H1 (cell line): ENCODE results near the gene PANX1. TPM values are rescaled to one million over a fixed set of nuclear protein-coding genes. Genes with fewer than 3 reads are reported as not detected.

Experiments used
- CTCF ChIA-PET: fragments of 300-600 bp; sonication (Branson Sonifier 250); formaldehyde crosslinking; loops from one replicate; lab custom pipeline; 2021; ENCODE audit not compliant: partially characterized antibody; lab: Charles Lee
- POLR2A ChIA-PET: fragments of 300-600 bp; sonication (Branson Sonifier 250); formaldehyde crosslinking; loops from one replicate; lab custom pipeline; 2021; ENCODE audit warnings: inconsistent platforms; ENCODE audit not compliant: partially characterized antibody; lab: Charles Lee
- DNase-seq, 2 experiments: peaks; one replicate each; pipeline versions ENCODE4 v3.0.0 to v3.0.0-alpha.2; 2010 to 2022; ENCODE audit warnings: low spot score in 2 of 2, low read depth in 1 of 2, mixed read lengths in 1 of 2
- FAIRE-seq: peaks from 2 replicates; lab custom pipeline; 2011; peaks lifted over from hg19 to GRCh38; lab: Jason Lieb, UNC
- H2AFZ ChIP-seq: 2 replicates; pipeline ENCODE4 v1.8.1; 2012; ENCODE audit warnings: low read length, inconsistent platforms
- H2AK5ac ChIP-seq: 2 replicates; pipeline ENCODE4 v1.6.1; 2013; ENCODE audit warnings: low read depth, low read length
- H2BK120ac ChIP-seq: replicated peaks from 2 replicates; pipeline ENCODE3; 2013; ENCODE audit warnings: low read depth, low read length, inconsistent platforms
- H2BK12ac ChIP-seq: 2 replicates; pipeline ENCODE4 v1.6.1; 2013; ENCODE audit warnings: low read depth, low read length
- H2BK15ac ChIP-seq: 2 replicates; pipeline ENCODE4 v1.6.1; 2013; ENCODE audit warnings: low read length
- H2BK20ac ChIP-seq: 2 replicates; pipeline ENCODE4 v1.6.1; 2013; ENCODE audit warnings: low read length
- H2BK5ac ChIP-seq: 2 replicates; pipeline ENCODE4 v1.6.1; 2013; ENCODE audit warnings: low read depth, low read length
- H3K14ac ChIP-seq: 2 replicates; pipeline ENCODE4 v1.6.1; 2013; ENCODE audit warnings: inconsistent platforms; ENCODE audit not compliant: insufficient read length
- H3K18ac ChIP-seq: 2 replicates; pipeline ENCODE4 v1.6.1; 2013; ENCODE audit warnings: low read length; ENCODE audit errors: extremely low read depth
- H3K23ac ChIP-seq: 2 replicates; pipeline ENCODE4 v1.6.1; 2013; ENCODE audit warnings: inconsistent platforms; ENCODE audit not compliant: insufficient read length
- H3K23me2 ChIP-seq: 2 replicates; pipeline ENCODE4 v1.6.1; 2013; ENCODE audit warnings: low read depth, low read length
- H3K27ac ChIP-seq: 2 replicates; pipeline ENCODE4 v1.6.1; 2011; ENCODE audit warnings: low read depth, low read length, inconsistent platforms
- H3K27me3 ChIP-seq, 4 experiments: replicated peaks in 1 of 4; 1 replicate in 1 of 4; 2 replicates in 3 of 4; pipeline versions ENCODE4 v1.6.1 to v1.8.1; 2011 to 2013; ENCODE audit warnings: low read length in 3 of 4, mild to moderate bottlenecking in 3 of 4, inconsistent platforms in 2 of 4, mixed read lengths in 2 of 4, moderate library complexity in 1 of 4; ENCODE audit not compliant: control insufficient read depth in 3 of 4, insufficient read depth in 3 of 4; ENCODE audit errors: extremely low read depth in 1 of 4
- H3K36me3 ChIP-seq, 4 experiments: 2 replicates each; pipeline versions ENCODE4 v1.6.1 to v1.8.1; 2011 to 2013; ENCODE audit warnings: mild to moderate bottlenecking in 4 of 4, low read length in 3 of 4, moderate library complexity in 2 of 4, control low read depth in 1 of 4, inconsistent platforms in 1 of 4; ENCODE audit not compliant: insufficient read depth in 4 of 4, control insufficient read depth in 2 of 4
- H3K4ac ChIP-seq: replicated peaks from 2 replicates; pipeline ENCODE3; 2013; ENCODE audit warnings: low read length, low read depth, mixed read lengths, inconsistent platforms; ENCODE audit not compliant: insufficient read length
- H3K4me1 ChIP-seq, 4 experiments: replicated peaks in 1 of 4; 1 replicate in 1 of 4; 2 replicates in 3 of 4; pipeline versions ENCODE4 v1.6.1 to v1.8.1; 2011 to 2013; ENCODE audit warnings: low read length in 3 of 4, inconsistent platforms in 2 of 4, mixed read lengths in 1 of 4; ENCODE audit not compliant: insufficient read depth in 4 of 4, control insufficient read depth in 3 of 4
- H3K4me2 ChIP-seq, 2 experiments: 2 replicates each; pipeline versions ENCODE4 v1.6.1 to v1.8.1; 2011 to 2013; ENCODE audit warnings: low read depth in 2 of 2, low read length in 2 of 2, control low read depth in 1 of 2, inconsistent platforms in 1 of 2, mild to moderate bottlenecking in 1 of 2; ENCODE audit not compliant: insufficient read depth in 1 of 2
- H3K4me3 ChIP-seq, 4 experiments: fragments of 200-600, 300-600 bp in 1 of 4; sonication (generic), shearing (Covaris generic), sonication (Bioruptor Twin) in 1 of 4; 2 replicates each; pipeline versions ENCODE4 v1.5.1 to v1.8.1; 2011 to 2016; ENCODE audit warnings: low read length in 4 of 4, low read depth in 3 of 4, control low read depth in 2 of 4, inconsistent platforms in 2 of 4, mild to moderate bottlenecking in 2 of 4, mixed read lengths in 1 of 4, moderate library complexity in 1 of 4; ENCODE audit not compliant: insufficient read depth in 2 of 4; ENCODE audit errors: extremely low read depth in 1 of 4
- H3K56ac ChIP-seq: replicated peaks from 2 replicates; pipeline ENCODE3; 2013; ENCODE audit warnings: low read depth, mild to moderate bottlenecking, mixed read lengths, low read length, inconsistent platforms; ENCODE audit not compliant: insufficient read length
- H3K79me1 ChIP-seq: 2 replicates; pipeline ENCODE4 v1.6.1; 2013; ENCODE audit warnings: low read depth, low read length, control low read depth
- H3K79me2 ChIP-seq, 2 experiments: 2 replicates each; pipeline versions ENCODE4 v1.6.1 to v1.8.1; 2012 to 2013; ENCODE audit warnings: low read length in 2 of 2, mild to moderate bottlenecking in 2 of 2, inconsistent platforms in 1 of 2; ENCODE audit not compliant: insufficient read depth in 2 of 2, control insufficient read depth in 1 of 2
- H3K9ac ChIP-seq, 4 experiments: replicated peaks in 1 of 4; 1 replicate in 1 of 4; 2 replicates in 3 of 4; pipeline versions ENCODE4 v1.6.1 to v1.8.1; 2011 to 2013; ENCODE audit warnings: low read depth in 3 of 4, low read length in 3 of 4, control low read depth in 2 of 4, mild to moderate bottlenecking in 2 of 4, moderate library complexity in 2 of 4, inconsistent platforms in 1 of 4; ENCODE audit errors: extremely low read depth in 1 of 4
- H3K9me3 ChIP-seq, 2 experiments: 2 replicates each; pipeline versions ENCODE4 v1.6.1 to v1.8.1; 2012 to 2013; ENCODE audit warnings: mild to moderate bottlenecking in 2 of 2, moderate library complexity in 2 of 2, control low read depth in 1 of 2, inconsistent platforms in 1 of 2, low read depth in 1 of 2, low read length in 1 of 2, mixed read lengths in 1 of 2; ENCODE audit not compliant: insufficient read depth in 2 of 2
- H4K20me1 ChIP-seq, 2 experiments: replicated peaks in 1 of 2; 2 replicates each; pipeline versions ENCODE3 to v1.8.1; 2011 to 2013; ENCODE audit warnings: inconsistent platforms in 2 of 2, low read length in 2 of 2, mild to moderate bottlenecking in 1 of 2; ENCODE audit not compliant: insufficient read depth in 2 of 2, control insufficient read depth in 1 of 2
- H4K5ac ChIP-seq: 2 replicates; pipeline ENCODE4 v1.6.1; 2013; ENCODE audit warnings: low read length, low read depth, mixed read lengths, inconsistent platforms; ENCODE audit not compliant: insufficient read length
- H4K8ac ChIP-seq: 2 replicates; pipeline ENCODE4 v1.8.0; 2013; ENCODE audit warnings: mild to moderate bottlenecking, moderate library complexity, low read length, inconsistent platforms; ENCODE audit not compliant: insufficient read depth; ENCODE audit errors: extremely low read depth
- H4K91ac ChIP-seq: replicated peaks from 2 replicates; pipeline ENCODE3; 2013; ENCODE audit warnings: low read length, mixed read lengths, inconsistent platforms; ENCODE audit not compliant: insufficient read length
- CBX8 ChIP-seq: fragments of 300-800, 300-1000 bp; sonication (generic); IDR thresholded peaks from 2 replicates; pipeline ENCODE4 v1.7.1; 2016; ENCODE audit warnings: low read depth, low read length, borderline replicate concordance
- CHD2 ChIP-seq: IDR thresholded peaks from 2 replicates; pipeline ENCODE4 v1.6.1; 2012; ENCODE audit warnings: low read length, improper control_type of control experiment
- CREB1 ChIP-seq: IDR thresholded peaks from 2 replicates; pipeline ENCODE4 v1.6.1; 2012; ENCODE audit warnings: inconsistent platforms
- CTBP2 ChIP-seq: IDR thresholded peaks from 2 replicates; pipeline ENCODE4 v1.7.0; 2011; ENCODE audit warnings: borderline replicate concordance, mild to moderate bottlenecking, moderate library complexity, mixed read lengths, low read length; ENCODE audit not compliant: insufficient read depth, insufficient read length
- JUND ChIP-seq: IDR thresholded peaks from 2 replicates; pipeline ENCODE4 v1.6.1; 2011; ENCODE audit warnings: mild to moderate bottlenecking, improper control_type of control experiment, low read length
- MAX ChIP-seq: IDR thresholded peaks from 2 replicates; pipeline ENCODE4 v1.6.1; 2012; ENCODE audit warnings: inconsistent platforms
- PHF8 ChIP-seq: fragments of 200-600 bp; sonication (generic); conservative IDR thresholded peaks from 2 replicates; pipeline ENCODE4 v1.7.1; 2012; ENCODE audit warnings: low read depth, mild to moderate bottlenecking, inconsistent platforms, low read length, moderate library complexity
- POLR2AphosphoS5 ChIP-seq: IDR thresholded peaks from 2 replicates; pipeline ENCODE4 v1.6.1; 2011; ENCODE audit warnings: low read depth, low read length
- SRF ChIP-seq: IDR thresholded peaks from 2 replicates; pipeline ENCODE4 v1.6.1; 2011; ENCODE audit warnings: mild to moderate bottlenecking, low read depth, low read length, moderate library complexity
- TAF1 ChIP-seq: IDR thresholded peaks from 2 replicates; pipeline ENCODE4 v1.6.1; 2011; ENCODE audit warnings: mild to moderate bottlenecking, low read depth, low read length
- TEAD4 ChIP-seq: IDR thresholded peaks from 2 replicates; pipeline ENCODE4 v1.6.1; 2012; ENCODE audit warnings: low read depth, low read length, inconsistent platforms, mixed read lengths
- ZNF274 ChIP-seq: IDR thresholded peaks from 2 replicates; pipeline ENCODE4 v1.7.0; 2012; ENCODE audit warnings: low read length, borderline replicate concordance; ENCODE audit errors: extremely low read depth
- WGBS, 2 experiments: shearing (Covaris generic) in 1 of 2; methylation state at CpG; one replicate each; pipeline versions ENCODE4 v1.1.6 to v1.1.7; 2013 to 2015; ENCODE audit warnings: low lambda C conversion rate in 2 of 2, mixed read lengths in 2 of 2, inconsistent platforms in 1 of 2, low coverage in 1 of 2, missing lambda C conversion rate in 1 of 2; ENCODE audit not compliant: insufficient replicate concordance in 2 of 2, insufficient coverage in 1 of 2, insufficient read length in 1 of 2; ENCODE audit errors: extremely low coverage in 1 of 2, missing lambda C conversion rate in 1 of 2; 5-methylcytosine and 5-hydroxymethylcytosine counted together
- polyA plus RNA-seq, 7 experiments: library from polyadenylated mRNA; depleted of rRNA in 3 of 7; stranded (reverse) in 5 of 7; unstranded in 2 of 7; fragments of >200 nt in 5 of 7; fragments of 200-250 nt in 2 of 7; gene quantifications; 1 replicate in 5 of 7; 2 replicates in 1 of 7; 4 replicates in 1 of 7; pipeline versions ENCODE4 v1.2.1 to v1.2.3, GENCODE V29; 2011 to 2013; ENCODE audit warnings: missing spikeins in 2 of 7, mixed read lengths in 2 of 7
- total RNA-seq: library from RNA; stranded (reverse); fragmentation: NEBNext Ultra II Directional; extraction: Animal tissue kit (Norgen Biotek cat#: 25700); gene quantifications from 2 replicates; pipeline ENCODE4 v1.2.1, GENCODE V29; 2021
- TF ChIP-seq, protein P1 (sequence below): IDR thresholded peaks from 2 replicates; pipeline ENCODE4 v1.6.1; 2012; ENCODE audit warnings: inconsistent platforms

PANX1 gene
- total and polyA plus RNA-seq, 2 of the 8 experiments (the other 6 are each of a cell fraction or from before 2014, with no cell fraction given), result 15.9 to 35.2 TPM

DNA sequence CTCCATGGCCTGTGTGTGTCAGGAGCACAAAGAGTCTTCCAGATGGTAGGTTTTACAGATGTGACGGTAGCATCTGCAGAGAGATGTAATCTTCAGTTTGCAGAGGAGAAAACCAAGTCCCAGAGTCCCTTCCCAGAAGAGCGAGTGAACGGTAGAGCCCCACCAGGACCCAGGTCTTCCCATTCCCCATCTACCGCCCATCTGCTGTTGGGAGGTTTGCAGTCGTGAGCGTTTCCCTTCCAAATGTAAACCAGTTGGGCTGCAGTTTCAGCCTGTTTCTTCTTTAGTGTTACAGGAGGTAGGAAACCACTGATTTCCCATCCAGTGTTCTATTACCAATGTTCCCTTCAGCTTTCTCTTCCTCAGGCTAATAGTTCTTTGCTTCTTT is 24.0 kb downstream of the PANX1 start:
- peaks cover 23% of the 10 kb centered on the region for H3K79me1 ChIP-seq
- no peak overlapping the region; the same call in 1 of the 2 replicates for H2AK5ac ChIP-seq
- no peak overlapping the region for H3K56ac ChIP-seq
- ChIA-PET POLR2A (interaction anchor here (4.6 kb wide), 1 partner anchor 24 kb away, joined by 17 read pairs; the partner anchor contains the start of gene PANX1), CTCF (interaction anchor here (0.9 to 2.6 kb wide), 3 partner anchors 18 to 153 kb away, joined by 3 to 12 read pairs (median 3); no protein-coding TSS in a partner anchor)
- H2BK5ac ChIP-seq, result 0 out of 2 replicates have a peak overlapping the region, but pooled peaks have one; percentile 68
- no peak overlapping the region for H2BK20ac ChIP-seq
- DNase-seq (no peak), FAIRE-seq (no peak)
- H3K18ac ChIP-seq, result no peak overlapping the region; the same call in 1 of the 2 replicates
- H2AFZ ChIP-seq, result no peak overlapping the region
- H3K9me3 ChIP-seq, result 0 out of 4 replicates have a peak, but pooled peaks cover 0 to 4% of the 10 kb centered on the region in 2 experiments
- peaks cover 44 to 90% of the 10 kb centered on the region in 2 experiments for H3K79me2 ChIP-seq
- H3K27ac ChIP-seq, result no peak overlapping the region
- no peaks in the 10 kb centered on the region for H3K23me2 ChIP-seq
- H4K5ac ChIP-seq, result no peak overlapping the region
- no peak overlapping the region for H2BK12ac ChIP-seq
- no peak overlapping the region for H3K23ac ChIP-seq
- 0 out of 4 replicates have a peak overlapping the region, but pooled peaks of 1 of the 2 experiments have one; percentile 37 for H3K4me2 ChIP-seq
- H3K9ac ChIP-seq, result no peak overlapping the region
- H2BK120ac ChIP-seq, result no peak overlapping the region
- no peak overlapping the region for H3K14ac ChIP-seq
- H3K4ac ChIP-seq, result no peak overlapping the region
- H2BK15ac ChIP-seq, result no peak overlapping the region
- 94% methylated on average over 6 of the region's 6 CpGs; no CpG with 5 or more reads in 1 of the 2 experiments for WGBS, 2 experiments
- H4K8ac ChIP-seq, result no peak overlapping the region
- peaks cover 36 to 40% of the 10 kb centered on the region in 2 experiments for H4K20me1 ChIP-seq
- H3K4me1 ChIP-seq, result peaks cover 7 to 21% (median 15%) of the 10 kb centered on the region in 4 experiments
- H4K91ac ChIP-seq, result no peak overlapping the region
- no peak overlapping the region for H3K4me3 ChIP-seq
- H3K36me3 ChIP-seq, result peaks cover 0 to 26% (median 10%) of the 10 kb centered on the region in 4 experiments; a peak in 5 of 8 replicates
- H3K27me3 ChIP-seq, result no peaks in the 10 kb centered on the region
- TF ChIP-seq SRF (no peak), JUND (no peak), CHD2 (no peak), TEAD4 (no peak), CBX8 (no peak), POLR2AphosphoS5 (no peak), CREB1 (no peak), TAF1 (no peak), ZNF274 (no peak), PHF8 (no peak), MAX (no peak), CTBP2 (no peak)
- TF ChIP-seq, protein P1, sequence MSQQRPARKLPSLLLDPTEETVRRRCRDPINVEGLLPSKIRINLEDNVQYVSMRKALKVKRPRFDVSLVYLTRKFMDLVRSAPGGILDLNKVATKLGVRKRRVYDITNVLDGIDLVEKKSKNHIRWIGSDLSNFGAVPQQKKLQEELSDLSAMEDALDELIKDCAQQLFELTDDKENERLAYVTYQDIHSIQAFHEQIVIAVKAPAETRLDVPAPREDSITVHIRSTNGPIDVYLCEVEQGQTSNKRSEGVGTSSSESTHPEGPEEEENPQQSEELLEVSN, result no peak
